HL-60 (cell line): ENCODE measurements around the gene ZNF423.

Experiments used
- DNase-seq, 2 experiments: peaks; one replicate each; pipeline ENCODE4 v3.0.0-alpha.2; 2010 to 2020; ENCODE audit warnings: low read depth in 1 of 2, low spot score in 1 of 2
- H3K27ac ChIP-seq: fragments of 250-450 bp; sonication (Bioruptor Pico); replicated peaks from 2 replicates; pipeline ENCODE4 v1.5.1; 2020; ENCODE audit warnings: mild to moderate bottlenecking, moderate library complexity
- H3K27me3 ChIP-seq: fragments of 250-450 bp; sonication (Bioruptor Pico); 2 replicates; pipeline ENCODE4 v1.5.1; 2021; ENCODE audit warnings: mild to moderate bottlenecking, moderate library complexity; ENCODE audit not compliant: insufficient read depth, poor library complexity, severe bottlenecking
- H3K4me3 ChIP-seq: replicated peaks from 2 replicates; pipeline ENCODE4 v1.5.1; 2011; ENCODE audit warnings: mild to moderate bottlenecking, control low read depth, low read length; ENCODE audit not compliant: insufficient read depth
- GABPA ChIP-seq: IDR thresholded peaks from 2 replicates; pipeline ENCODE4 v1.6.1; 2012; ENCODE audit warnings: low read depth
- POLR2AphosphoS5 ChIP-seq: IDR thresholded peaks from 2 replicates; pipeline ENCODE4 v1.6.1; 2012; ENCODE audit warnings: low read depth
- SPI1 ChIP-seq: IDR thresholded peaks from 2 replicates; pipeline ENCODE4 v1.6.1; 2012; ENCODE audit warnings: low read depth, mild to moderate bottlenecking, borderline replicate concordance
- TF ChIP-seq, protein P1 (sequence below): IDR thresholded peaks from 2 replicates; pipeline ENCODE4 v1.6.1; 2012; ENCODE audit warnings: low read depth; ENCODE audit not compliant: insufficient replicate concordance
- TF ChIP-seq, protein P2 (sequence below): IDR thresholded peaks from one replicate; pipeline ENCODE4 v1.5.1; 2011; ENCODE audit warnings: low read length, control low read depth, inconsistent platforms; ENCODE audit not compliant: insufficient read depth

The ZNF423 gene

DNA sequence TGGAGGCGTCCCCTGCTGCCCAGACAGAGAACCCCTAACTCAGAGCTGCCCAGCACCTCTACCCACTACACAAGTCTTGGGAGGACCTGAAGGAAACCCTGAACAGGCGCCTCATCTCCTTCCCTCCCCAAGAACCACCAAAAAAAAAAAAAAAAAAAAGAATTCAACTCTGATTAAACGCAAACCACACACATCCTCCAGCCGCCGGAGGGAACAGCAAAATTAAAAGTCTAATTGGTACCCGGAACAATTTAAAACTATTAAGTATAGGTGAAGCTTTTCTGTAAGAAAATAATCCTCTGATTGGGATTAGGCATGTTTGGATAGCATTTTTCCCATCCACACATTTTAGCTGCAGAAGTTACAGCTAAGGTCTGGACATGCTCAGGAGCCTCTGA, 202.7 kb downstream of the ZNF423 start:
- Histone ChIP-seq H3K27me3 (no peaks in the 10 kb centered on the region), H3K4me3 (no peak overlapping the region), H3K27ac (no peak overlapping the region)
- no peak for DNase-seq
- TF ChIP-seq POLR2AphosphoS5 (no peak), GABPA (no peak)
- TF ChIP-seq, protein P1, sequence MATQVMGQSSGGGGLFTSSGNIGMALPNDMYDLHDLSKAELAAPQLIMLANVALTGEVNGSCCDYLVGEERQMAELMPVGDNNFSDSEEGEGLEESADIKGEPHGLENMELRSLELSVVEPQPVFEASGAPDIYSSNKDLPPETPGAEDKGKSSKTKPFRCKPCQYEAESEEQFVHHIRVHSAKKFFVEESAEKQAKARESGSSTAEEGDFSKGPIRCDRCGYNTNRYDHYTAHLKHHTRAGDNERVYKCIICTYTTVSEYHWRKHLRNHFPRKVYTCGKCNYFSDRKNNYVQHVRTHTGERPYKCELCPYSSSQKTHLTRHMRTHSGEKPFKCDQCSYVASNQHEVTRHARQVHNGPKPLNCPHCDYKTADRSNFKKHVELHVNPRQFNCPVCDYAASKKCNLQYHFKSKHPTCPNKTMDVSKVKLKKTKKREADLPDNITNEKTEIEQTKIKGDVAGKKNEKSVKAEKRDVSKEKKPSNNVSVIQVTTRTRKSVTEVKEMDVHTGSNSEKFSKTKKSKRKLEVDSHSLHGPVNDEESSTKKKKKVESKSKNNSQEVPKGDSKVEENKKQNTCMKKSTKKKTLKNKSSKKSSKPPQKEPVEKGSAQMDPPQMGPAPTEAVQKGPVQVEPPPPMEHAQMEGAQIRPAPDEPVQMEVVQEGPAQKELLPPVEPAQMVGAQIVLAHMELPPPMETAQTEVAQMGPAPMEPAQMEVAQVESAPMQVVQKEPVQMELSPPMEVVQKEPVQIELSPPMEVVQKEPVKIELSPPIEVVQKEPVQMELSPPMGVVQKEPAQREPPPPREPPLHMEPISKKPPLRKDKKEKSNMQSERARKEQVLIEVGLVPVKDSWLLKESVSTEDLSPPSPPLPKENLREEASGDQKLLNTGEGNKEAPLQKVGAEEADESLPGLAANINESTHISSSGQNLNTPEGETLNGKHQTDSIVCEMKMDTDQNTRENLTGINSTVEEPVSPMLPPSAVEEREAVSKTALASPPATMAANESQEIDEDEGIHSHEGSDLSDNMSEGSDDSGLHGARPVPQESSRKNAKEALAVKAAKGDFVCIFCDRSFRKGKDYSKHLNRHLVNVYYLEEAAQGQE = no peak

DNA sequence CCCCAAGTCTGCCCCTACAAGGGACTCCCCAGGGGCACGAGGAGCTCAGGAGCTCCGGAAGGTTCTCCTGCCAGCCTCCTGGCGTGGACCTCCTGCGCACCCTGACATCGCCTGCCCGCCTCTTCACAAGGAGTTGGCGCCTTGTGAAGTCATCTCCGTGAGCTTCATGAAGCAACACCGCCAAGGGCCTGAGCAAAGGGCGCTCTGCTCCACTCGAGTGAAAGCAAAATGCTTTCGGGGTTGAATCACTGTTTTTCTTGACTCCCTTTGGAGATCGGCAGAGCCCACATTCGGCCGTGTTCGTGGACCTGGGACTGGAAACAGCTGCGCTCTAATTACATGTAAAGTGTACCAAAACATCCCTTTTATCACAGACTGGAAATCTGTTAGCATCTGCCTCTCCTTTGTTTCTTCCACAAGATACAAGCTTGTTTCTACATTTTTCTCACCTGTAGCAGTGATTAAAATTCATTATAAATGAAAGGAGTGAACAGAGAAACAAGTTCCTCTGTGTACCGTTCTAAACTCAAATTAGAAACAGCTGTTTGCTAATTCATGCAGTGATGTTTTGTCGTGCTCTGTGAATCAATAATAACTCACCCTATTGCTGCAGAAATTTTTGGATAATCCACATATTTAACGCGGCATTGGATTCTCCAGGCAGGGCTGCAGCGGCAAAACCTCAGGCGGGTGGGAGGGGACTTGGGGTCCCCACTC, 203.3 kb downstream of the ZNF423 start:
- TF ChIP-seq, protein P1 = no peak
- TF ChIP-seq POLR2AphosphoS5 = no peak
- TF ChIP-seq, protein P2, sequence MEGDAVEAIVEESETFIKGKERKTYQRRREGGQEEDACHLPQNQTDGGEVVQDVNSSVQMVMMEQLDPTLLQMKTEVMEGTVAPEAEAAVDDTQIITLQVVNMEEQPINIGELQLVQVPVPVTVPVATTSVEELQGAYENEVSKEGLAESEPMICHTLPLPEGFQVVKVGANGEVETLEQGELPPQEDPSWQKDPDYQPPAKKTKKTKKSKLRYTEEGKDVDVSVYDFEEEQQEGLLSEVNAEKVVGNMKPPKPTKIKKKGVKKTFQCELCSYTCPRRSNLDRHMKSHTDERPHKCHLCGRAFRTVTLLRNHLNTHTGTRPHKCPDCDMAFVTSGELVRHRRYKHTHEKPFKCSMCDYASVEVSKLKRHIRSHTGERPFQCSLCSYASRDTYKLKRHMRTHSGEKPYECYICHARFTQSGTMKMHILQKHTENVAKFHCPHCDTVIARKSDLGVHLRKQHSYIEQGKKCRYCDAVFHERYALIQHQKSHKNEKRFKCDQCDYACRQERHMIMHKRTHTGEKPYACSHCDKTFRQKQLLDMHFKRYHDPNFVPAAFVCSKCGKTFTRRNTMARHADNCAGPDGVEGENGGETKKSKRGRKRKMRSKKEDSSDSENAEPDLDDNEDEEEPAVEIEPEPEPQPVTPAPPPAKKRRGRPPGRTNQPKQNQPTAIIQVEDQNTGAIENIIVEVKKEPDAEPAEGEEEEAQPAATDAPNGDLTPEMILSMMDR = no peak
- TF ChIP-seq SPI1 = no peak
- TF ChIP-seq GABPA = no peak
- Histone ChIP-seq H3K4me3 (no peak overlapping the region), H3K27me3 (no peaks in the 10 kb centered on the region), H3K27ac (no peak overlapping the region)
- DNase-seq = no peak

- no peaks in the 10 kb centered on the region for H3K27me3 ChIP-seq
- TF ChIP-seq GABPA (no peak), SPI1 (no peak), POLR2AphosphoS5 (no peak)
- TF ChIP-seq, protein P2 = no peak
- TF ChIP-seq, protein P1 = no peak
- H3K4me3 ChIP-seq = no peak overlapping the region
- no peak overlapping the region for H3K27ac ChIP-seq
- DNase-seq = no peak
Measured at GRCh38 chr16:49651996-49652395, 203.9 kb downstream of the ZNF423 start.
